Measurements from ENCODE around the gene OOSP4B. TPM values are rescaled to one million over a fixed set of nuclear protein-coding genes. Genes with fewer than 3 reads are reported as not detected.

OOSP4B gene
- polyA plus RNA-seq, 1 donor from 2014 or later = not detected

- no peaks in the 10 kb centered on the region for H3K9me3 ChIP-seq (ENCODE audit: low read length)
- no peak overlapping the region for H2AFZ ChIP-seq (ENCODE audit: low read depth, low read length)
- H3K79me2 ChIP-seq (replicated peaks; ENCODE audit: insufficient read depth, low read length) = no peaks in the 10 kb centered on the region
- TF ChIP-seq EZH2 (IDR thresholded peaks at IDR 0.05; ENCODE audit: borderline replicate concordance, insufficient read depth, low read length, poor library complexity, severe bottlenecking) = no peak
- TF ChIP-seq EP300 (conservative IDR thresholded peaks at IDR 0.05; ENCODE audit: poor library complexity, severe bottlenecking) = no peak
- no peak for TF ChIP-seq TAF1 (IDR thresholded peaks at IDR 0.05; ENCODE audit: low read depth)
- TF ChIP-seq SMC3 (conservative IDR thresholded peaks at IDR 0.05; ENCODE audit: poor library complexity) = no peak
- TF ChIP-seq MXI1 (conservative IDR thresholded peaks at IDR 0.05; ENCODE audit: poor library complexity, severe bottlenecking) = no peak
- TF ChIP-seq RAD21 (conservative IDR thresholded peaks at IDR 0.05) = no peak
- no peak for TF ChIP-seq CTCF (IDR thresholded peaks at IDR 0.05; ENCODE audit: poor library complexity, severe bottlenecking)
- no peak for TF ChIP-seq POLR2AphosphoS5 (IDR thresholded peaks at IDR 0.05)
- no peak overlapping the region for H3K4me2 ChIP-seq (ENCODE audit: low read length)
- no peak overlapping the region for H3K27ac ChIP-seq (ENCODE audit: low read length)
- H3K36me3 ChIP-seq (ENCODE audit: insufficient read depth, low read length) = no peaks in the 10 kb centered on the region
- no peak overlapping the region for H3K4me3 ChIP-seq (ENCODE audit: low read length)
- H3K9ac ChIP-seq (ENCODE audit: low read length) = no peak overlapping the region
- no peaks in the 10 kb centered on the region for H3K27me3 ChIP-seq (ENCODE audit: insufficient read depth, low read depth, low read length)
- H3K9me2 ChIP-seq (ENCODE audit: insufficient read depth, low read length) = no peaks in the 10 kb centered on the region
- no peaks in the 10 kb centered on the region for H3F3A ChIP-seq (ENCODE audit: insufficient read depth, low read length, poor library complexity, severe bottlenecking)
- H4K20me1 ChIP-seq (ENCODE audit: insufficient read depth) = no peaks in the 10 kb centered on the region
Measured at GRCh38 chr11:59997800-59998199, 19.2 kb upstream of the OOSP4B start.

- Histone ChIP-seq H3K79me2 (replicated peaks; ENCODE audit: insufficient read depth, low read length) (no peaks in the 10 kb centered on the region), H4K20me1 (ENCODE audit: insufficient read depth) (no peaks in the 10 kb centered on the region), H3K36me3 (ENCODE audit: insufficient read depth, low read length) (no peaks in the 10 kb centered on the region), H3K27ac (ENCODE audit: low read length) (no peak overlapping the region), H3F3A (ENCODE audit: insufficient read depth, low read length, poor library complexity, severe bottlenecking) (no peaks in the 10 kb centered on the region), H3K9me3 (ENCODE audit: low read length) (no peaks in the 10 kb centered on the region), H3K9ac (ENCODE audit: low read length) (no peak overlapping the region), H3K4me2 (ENCODE audit: low read length) (no peak overlapping the region), H3K27me3 (ENCODE audit: insufficient read depth, low read depth, low read length) (no peaks in the 10 kb centered on the region), H3K4me3 (ENCODE audit: low read length) (no peak overlapping the region), H2AFZ (ENCODE audit: low read depth, low read length) (no peak overlapping the region), H3K9me2 (ENCODE audit: insufficient read depth, low read length) (no peaks in the 10 kb centered on the region)
- TF ChIP-seq CTCF (IDR thresholded peaks at IDR 0.05; ENCODE audit: poor library complexity, severe bottlenecking) (no peak), MXI1 (conservative IDR thresholded peaks at IDR 0.05; ENCODE audit: poor library complexity, severe bottlenecking) (no peak)
Measured at GRCh38 chr11:59999691-60000090, 17.3 kb upstream of the OOSP4B start.

- H3K36me3 ChIP-seq (ENCODE audit: insufficient read depth, low read length) = no peaks in the 10 kb centered on the region
- no peaks in the 10 kb centered on the region for H3K9me2 ChIP-seq (ENCODE audit: insufficient read depth, low read length)
- H3K4me3 ChIP-seq (ENCODE audit: low read length) = no peak overlapping the region
- H2AFZ ChIP-seq (ENCODE audit: low read depth, low read length) = no peak overlapping the region
- H3K27ac ChIP-seq (ENCODE audit: low read length) = no peak overlapping the region
- TF ChIP-seq RAD21 (conservative IDR thresholded peaks at IDR 0.05) (no peak), CTCF (IDR thresholded peaks at IDR 0.05; ENCODE audit: poor library complexity, severe bottlenecking) (no peak), POLR2AphosphoS5 (IDR thresholded peaks at IDR 0.05) (no peak), MXI1 (conservative IDR thresholded peaks at IDR 0.05; ENCODE audit: poor library complexity, severe bottlenecking) (no peak), TAF1 (IDR thresholded peaks at IDR 0.05; ENCODE audit: low read depth) (no peak), SMC3 (conservative IDR thresholded peaks at IDR 0.05; ENCODE audit: poor library complexity) (no peak), EZH2 (IDR thresholded peaks at IDR 0.05; ENCODE audit: borderline replicate concordance, insufficient read depth, low read length, poor library complexity, severe bottlenecking) (no peak), REST (IDR thresholded peaks at IDR 0.05; ENCODE audit: borderline replicate concordance) (no peak), EP300 (conservative IDR thresholded peaks at IDR 0.05; ENCODE audit: poor library complexity, severe bottlenecking) (no peak)
- H3K9ac ChIP-seq (ENCODE audit: low read length) = no peak overlapping the region
- H4K20me1 ChIP-seq (ENCODE audit: insufficient read depth) = no peaks in the 10 kb centered on the region
- no peaks in the 10 kb centered on the region for H3F3A ChIP-seq (ENCODE audit: insufficient read depth, low read length, poor library complexity, severe bottlenecking)
- H3K9me3 ChIP-seq (ENCODE audit: low read length) = no peaks in the 10 kb centered on the region
- no peaks in the 10 kb centered on the region for H3K27me3 ChIP-seq (ENCODE audit: insufficient read depth, low read depth, low read length)
- no peaks in the 10 kb centered on the region for H3K79me2 ChIP-seq (replicated peaks; ENCODE audit: insufficient read depth, low read length)
- H3K4me2 ChIP-seq (ENCODE audit: low read length) = no peak overlapping the region
Measured at GRCh38 chr11:60003729-60004128, 13.3 kb upstream of the OOSP4B start.

Measured in neural cell (in vitro differentiated cells).